CD1c-positive myeloid dendritic cell (primary cell): ENCODE measurements around the gene TMEM52.
A peak's percentile ranks its signal among the peaks of the same experiment; 100 is the strongest.
"Not testable (repeated sequence)": the region's sequence is repeated elsewhere in the genome, so short reads cannot be mapped to it uniquely, and the experiment has no call there.

ENCODE experiments used
- DNase-seq: peaks from one replicate; pipeline ENCODE4 v3.0.0-alpha.2; 2016; ENCODE audit errors: extremely low spot score

The TMEM52 gene

DNA sequence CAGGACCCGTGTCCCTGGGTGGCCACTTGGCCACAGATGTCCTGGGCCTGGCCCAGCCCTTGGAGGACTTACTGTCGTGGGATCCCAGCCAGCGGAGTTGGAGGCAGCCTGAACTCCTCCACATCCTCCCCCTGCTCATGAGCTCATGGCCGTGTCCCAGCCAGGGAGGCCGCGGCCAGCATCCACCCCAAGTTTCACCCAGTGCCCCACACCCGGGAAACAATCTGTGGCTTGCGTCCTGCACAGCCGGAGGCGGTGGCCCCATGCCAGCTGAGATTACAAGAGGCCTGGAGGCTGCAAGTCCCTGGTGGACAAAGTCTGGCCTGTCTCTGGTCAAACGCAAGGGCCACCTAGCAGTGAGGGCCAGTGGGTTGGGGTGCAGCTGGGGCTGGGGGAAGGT is 27.5 kb upstream of the TMEM52 start:
- no peak for DNase-seq

DNA sequence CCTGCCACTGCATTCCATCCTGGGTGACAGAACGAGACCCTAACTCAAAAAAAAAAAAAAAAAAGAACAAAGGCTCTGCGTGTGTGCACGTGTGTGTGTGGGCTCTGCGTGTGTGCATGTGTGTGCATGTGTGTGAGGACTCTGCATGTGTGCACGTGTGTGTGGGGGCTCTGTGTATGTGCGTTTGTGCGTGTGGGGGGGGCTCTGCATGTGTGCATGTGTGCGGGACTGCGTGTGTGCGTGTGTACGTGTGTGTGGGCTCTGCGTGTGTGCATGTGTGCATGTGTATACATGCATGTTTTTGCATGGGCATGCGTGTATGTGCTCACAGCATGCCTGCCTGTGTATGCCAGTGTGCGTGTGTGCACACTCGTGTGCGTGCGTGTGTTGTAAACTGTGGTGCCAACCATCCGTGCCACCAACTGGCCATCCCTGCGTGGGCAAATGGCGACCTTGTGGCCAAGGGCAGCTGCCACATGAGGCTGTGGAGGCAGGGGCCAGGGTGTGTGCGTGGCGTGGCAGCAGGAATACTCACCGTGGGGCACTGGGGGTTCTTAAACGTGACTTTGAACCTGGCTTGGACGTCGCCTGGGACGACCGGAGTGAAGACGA is 26.8 kb upstream of the TMEM52 start:
- no peak for DNase-seq

DNA sequence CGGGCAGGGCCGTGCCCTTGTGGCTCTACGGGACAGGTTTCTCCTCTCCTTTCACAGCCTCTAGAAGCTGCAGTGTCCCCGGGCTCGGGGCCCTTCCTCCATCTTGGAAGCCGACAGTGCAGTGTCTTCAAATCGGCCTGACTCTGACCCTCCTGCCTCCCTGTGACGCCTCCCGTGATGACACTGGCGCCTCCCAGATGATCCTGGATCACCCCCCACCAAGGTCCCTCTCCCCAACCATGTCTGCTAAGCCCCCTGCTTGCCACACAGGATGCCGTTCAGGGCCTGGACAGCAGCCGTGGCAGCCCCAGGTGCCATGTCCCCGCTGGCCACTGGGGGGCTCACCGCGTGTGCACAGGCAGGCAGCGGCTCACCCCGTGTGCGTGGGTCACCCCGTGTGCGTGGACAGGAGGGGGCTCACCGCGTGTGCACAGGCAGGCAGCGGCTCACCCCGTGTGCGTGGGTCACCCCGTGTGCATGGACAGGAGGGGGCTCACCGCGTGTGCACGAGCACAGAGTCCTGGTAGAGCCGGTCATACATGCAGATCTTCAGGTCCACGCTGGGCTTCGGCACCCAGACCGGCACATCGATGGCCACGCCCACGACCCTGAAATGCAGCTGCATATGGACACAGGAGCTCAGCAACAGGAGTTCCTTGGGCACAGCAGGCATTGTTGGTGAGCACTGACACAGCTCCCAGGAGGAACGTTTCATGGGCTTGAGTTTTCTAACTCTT is 24.9 kb upstream of the TMEM52 start:
- DNase-seq = peak; percentile 53

DNA sequence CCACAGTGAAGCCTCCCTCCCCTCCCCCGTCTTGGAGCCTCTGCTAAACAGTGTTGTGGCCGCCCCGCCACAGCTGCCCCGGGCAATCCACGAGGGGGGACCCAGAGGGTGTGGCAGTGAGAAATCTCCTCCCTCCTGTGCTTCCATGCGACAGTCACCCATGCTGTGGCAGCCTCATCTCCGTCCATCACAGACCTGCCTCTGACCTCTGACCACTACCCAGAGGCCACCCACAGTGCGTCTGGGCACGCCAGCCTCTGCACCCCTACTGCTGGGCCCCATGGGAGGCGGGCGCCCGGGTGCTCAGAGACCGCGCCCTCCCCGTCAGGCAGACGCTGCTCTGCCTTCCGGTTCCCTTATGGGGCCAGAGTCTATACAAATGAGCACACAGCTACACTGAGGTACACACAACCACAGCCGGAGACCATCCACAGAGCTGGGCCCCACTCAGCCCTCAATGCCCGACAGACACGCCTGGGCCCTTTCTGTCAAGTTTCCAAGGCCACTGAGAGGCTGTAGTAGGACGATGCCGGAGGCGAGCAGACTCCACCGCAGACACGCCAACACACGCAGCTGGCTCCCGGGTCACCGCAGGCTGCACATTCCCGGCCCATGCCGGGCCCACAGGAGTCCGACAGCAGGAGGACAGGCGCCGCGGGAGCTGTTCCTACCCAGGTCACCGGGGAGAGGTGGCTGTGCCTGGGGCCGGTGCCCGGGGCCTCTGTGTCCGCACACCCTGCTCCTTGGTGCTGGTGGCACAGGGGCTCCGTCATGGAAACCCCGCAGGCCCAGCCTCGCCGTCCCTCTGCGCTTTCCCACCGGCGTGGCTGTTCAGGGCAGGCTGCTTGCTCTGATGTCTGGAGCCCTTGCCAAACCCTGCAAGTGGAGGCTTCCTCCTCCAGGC is 23.9 kb upstream of the TMEM52 start:
- DNase-seq = no peak

DNA sequence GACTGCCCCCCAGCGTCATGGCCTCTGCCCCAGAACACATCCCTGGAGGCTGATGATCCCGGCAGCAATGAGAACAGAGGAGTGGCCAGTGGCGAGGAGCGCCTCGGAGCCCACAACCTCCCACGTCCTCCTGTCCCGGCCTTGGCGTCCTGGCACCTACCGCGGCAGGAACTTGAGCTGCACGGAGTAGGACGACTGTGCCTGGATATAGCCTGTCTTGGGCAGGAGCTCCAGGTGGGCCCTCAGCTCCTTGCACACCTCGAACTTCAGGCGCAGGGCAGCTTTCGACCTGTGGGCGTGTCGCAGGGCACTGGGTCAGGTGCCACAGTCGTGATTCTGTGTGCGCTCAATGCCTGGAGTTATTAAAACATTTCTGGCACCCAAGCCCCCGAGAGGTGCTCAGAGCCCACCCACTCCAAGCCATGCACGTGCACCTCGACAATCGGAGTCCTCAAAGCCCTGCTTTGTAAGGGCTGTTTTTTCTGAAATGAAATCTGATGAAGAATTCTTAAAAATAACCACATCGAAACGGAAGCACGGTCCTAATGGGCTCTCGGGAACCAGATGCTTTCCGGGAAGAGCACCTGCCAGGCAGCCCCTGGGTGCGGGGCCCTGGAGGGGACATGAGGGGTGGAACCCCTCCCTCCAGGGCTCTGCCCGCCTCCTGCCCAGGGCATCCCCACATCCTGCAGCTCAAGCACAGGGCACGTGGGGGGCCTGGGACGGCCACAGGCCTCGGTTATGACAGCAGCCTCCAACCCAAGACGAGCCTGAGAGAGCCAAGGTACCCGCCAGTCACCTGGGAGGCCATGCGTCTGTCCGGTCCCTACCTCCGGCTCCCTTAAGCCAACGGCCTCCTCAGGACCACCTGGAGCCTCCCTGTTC is 23.0 kb upstream of the TMEM52 start:
- no peak for DNase-seq

DNA sequence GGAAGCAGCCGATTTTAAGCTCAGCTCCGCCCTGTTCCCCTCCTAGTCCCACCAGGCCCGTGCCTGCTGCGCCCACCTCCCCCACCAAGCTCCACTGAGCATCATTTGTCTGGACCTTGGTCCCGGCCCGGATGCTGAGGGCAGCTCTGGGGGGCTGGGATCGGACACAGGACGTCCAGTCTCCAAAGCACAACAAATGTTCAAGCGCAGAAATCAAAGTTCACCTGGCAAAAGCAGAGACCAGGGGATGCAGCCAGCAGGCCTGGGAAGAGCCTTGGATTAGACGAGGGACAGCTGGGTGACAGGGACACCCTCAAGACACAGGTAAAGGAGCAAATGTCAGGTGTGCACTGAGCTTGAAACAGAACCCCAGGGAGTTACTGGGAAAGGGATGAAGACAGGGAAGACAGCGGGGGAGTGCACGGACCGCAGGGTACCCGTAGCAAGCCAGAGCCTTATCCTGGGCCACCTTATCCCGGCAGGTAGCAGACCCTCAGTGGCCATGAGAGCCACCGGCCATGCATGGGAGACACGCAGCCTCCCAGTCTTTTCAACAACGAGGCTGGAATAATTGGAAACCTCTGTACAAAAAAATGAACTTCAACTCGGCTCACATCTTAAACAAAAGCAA is 22.2 kb upstream of the TMEM52 start:
- DNase-seq = no peak

DNA sequence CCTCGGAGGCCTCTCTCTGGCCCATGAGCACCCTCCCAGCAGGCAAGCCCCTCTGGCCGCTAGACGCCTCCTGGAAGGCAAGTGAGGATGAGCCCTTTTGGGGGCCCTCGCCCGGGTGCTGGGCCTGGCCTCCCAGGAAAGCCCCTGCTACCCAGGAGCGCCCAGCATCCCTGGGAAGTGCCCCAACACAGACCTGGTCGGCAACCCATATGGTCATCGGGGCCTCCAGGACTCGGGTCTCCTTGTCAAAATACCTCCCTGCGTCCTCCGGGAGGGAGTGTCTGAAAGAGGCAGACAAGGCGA is 21.0 kb upstream of the TMEM52 start:
- no peak for DNase-seq

DNA sequence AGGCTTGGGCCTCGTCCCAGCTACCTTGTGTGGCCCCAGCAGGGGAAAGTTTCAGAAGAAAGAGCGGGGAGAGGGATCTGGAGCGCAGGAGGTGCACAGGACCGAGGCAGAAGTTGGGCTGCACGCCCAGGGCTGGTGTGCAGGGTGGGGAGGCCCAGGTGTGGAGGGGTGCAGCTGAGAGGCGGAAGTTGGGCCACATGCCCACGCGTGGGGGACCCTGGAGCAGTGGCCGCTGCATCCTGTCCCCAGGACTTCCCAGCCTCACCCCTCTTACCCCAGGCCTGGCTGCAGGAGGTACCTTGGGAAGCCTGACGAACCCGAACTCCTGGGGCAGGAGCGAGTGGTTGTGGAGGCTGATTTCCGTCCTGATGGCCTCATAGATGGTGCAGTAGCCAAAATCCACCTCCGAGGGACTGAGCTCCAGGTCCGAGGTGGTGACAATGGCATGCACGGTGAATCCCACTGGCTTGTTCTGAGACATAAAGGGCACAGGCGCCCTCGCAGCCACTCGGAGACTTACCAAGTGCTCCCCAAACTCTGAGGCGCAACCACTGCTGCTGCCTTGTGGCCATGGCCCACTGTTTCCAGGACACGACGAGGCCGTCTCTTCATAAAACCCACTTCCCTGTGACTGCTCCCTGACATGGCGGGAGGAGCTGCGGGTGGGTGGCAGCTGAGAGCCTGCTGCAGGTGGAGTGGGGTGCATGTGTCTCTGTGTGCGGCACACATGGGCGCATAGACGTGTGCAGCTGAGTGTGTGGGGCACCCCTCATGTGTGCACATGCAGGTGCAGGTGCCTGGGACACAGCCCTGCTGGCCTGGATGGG is 20.4 kb upstream of the TMEM52 start:
- no peak for DNase-seq

DNA sequence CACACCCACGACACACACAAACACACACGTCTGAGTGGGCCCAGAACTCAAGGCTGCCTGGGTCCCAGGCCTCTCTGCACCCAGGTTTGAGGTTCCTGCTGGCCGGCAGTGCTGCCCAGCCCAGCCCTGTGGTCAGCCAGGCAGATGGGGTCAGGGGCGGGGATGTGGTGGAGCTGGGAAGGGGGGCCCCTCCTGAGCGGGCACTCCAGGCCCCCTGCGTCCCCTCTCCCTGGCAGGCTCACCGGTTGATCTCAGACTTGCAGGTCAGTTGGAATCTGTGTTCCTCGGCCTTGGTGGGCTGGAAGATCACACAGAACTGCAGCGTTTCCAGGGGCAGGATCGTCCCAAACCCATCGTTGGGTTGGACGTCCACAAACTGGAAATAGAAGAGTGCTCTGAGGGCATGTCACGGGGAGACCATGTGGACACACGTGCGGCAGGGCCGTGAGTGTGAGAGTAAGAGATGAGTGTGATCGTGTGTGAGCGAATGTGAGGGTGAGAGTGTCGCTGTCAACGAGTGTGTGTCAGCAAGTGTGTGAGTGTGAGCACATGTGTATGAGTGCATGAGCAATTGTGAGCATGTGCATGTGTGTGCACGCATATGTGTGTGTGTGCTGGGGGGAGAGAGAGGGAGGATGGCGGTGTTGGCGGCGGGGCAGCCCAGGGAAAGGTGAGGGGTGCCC is 19.7 kb upstream of the TMEM52 start:
- no peak for DNase-seq

DNA sequence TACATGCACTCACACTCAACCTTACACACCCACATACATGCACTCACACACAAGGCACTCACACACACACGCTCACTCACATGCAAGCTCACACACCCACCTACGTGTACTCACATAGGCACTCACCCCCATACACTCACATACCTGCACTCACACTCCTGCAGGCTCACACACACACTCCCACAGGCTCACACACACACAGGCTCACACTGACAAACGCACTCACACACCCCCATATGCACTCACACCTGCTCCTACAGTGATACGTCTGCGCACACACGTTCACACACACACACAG is 19.1 kb upstream of the TMEM52 start:
- DNase-seq = no peak

DNA sequence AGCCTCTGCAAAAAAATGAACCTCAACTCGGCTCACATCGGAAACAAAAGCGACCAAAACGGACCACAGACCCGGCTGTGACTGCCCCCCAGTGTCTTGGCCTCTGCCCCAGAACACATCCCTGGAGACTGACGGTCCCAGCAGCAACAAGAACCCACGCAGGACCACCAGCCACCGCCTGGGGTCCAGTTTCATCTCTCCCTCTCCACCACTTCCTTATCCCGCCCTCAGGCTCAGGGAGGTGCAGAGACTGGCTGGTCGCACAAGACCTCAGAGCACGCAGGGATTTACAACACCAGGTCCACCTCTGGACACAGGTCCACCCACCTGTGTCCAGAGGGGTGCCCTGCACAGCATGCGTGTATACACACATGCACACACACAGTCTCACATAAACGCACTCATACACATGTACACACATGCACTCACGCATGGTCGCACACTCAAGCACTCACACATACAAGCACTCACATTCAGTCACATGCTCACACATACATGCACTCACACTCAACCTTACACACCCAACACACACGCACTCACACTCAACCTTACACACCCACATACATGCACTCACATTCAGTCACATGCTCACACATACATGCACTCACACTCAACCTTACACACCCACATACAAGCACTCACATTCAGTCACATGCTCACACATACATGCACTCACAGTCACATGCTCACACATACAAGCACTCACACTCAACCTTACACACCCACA is 18.6 kb upstream of the TMEM52 start:
- no peak for DNase-seq

DNA sequence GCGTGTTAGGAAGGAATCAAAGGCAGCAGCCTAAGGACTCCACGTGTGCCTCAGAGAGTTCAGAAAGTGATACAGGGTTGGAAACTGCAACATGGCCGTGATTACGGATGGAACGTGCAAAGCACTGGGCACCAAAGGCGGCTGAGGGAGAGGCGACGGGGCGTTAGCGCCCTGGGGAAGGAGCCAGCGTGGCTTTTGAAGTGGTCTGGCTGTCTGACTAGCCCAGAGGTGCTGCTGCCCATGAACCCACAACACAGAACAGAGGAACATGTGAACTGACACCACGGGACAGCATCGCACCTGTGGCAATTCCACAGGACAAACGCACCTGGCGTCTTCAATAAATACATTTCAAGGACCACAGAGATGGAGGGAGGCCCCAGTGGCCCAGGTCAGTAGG is 18.0 kb upstream of the TMEM52 start:
- DNase-seq = no peak

DNA sequence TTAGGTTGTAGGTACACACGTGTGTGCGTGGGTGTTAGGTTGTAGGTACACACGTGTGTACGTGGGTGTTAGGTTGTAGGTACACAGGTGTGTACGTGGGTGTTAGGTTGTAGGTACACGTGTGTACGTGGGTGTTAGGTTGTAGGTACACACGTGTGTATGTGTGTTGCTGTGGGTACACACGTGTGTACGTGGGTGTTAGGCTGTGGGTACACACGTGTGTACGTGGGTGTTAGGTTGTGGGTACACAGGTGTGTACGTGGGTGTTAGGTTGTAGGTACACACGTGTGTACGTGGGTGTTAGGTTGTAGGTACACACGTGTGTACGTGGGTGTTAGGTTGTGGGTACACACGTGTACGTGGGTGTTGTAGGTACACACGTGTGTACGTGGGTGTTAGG is 15.8 kb upstream of the TMEM52 start:
- not testable (repeated sequence) for DNase-seq

DNA sequence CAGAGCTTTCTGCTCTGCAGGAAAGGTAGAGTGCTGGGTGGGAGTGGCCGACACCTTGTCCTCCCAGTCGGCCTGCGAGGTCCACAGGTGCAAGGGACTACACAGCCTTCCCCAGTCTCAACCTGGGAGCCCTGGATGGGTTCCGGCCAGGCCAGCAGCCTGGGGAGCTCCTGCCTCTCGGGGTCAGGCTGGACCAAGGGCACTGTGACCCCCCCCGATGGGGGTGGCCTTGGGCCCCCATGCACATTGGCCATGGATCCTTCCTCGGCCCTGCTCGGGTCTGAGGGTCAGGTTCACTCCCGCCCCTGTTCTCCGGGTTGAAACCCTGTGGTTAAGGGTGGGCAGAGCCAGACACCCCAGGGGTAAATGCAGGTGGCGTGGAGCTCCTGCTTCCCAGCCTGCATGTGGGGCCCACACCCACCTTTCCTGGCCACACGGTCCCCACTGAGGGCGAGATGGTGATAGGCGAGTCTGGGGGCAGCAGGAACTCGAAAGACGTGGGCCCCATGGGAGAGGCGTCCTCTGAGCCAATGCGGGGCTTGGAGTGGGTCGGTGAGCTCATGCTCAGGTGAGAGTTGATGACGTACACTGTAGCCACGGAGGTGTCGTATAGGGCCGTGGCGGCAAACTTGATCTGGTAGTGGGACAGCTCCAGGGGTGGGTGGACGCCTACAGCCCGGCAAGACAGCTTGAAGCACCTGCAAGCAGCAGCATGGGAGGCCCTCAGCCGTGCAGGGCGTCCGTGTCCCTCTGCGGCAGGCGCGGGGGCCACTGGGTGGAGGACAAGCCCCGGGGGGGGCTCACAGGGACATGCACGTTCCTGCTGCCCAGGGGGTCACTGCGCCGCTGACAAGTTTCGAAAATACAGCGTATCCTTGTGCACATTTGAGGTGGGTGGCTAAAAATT is 10.8 kb upstream of the TMEM52 start:
- no peak for DNase-seq

DNA sequence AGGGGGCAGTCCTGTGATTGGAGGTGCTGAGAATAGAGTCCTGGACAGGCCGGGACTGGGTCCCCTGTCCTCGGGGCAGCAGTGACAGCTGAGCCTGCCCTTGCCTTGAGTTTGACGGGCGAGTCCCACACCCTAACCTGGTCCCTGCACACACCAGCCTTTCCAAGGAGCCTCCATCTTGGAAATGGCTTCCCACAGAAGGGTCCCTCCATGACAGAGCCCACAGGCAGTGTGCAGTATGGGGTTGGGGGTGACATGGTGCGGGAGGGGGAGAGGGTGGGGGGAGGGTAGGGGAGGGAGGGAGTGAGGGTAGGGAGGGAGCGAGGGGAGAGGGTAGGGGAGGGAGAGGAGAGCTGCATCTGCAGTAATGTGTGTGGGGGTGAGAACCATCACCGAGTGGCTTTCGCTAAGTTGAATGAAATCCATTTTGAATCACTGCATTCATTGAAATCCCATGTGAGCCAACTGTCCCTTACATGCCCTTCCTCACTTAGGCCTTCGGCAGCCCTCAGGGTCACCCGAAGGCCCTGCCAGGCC is 10.1 kb upstream of the TMEM52 start:
- no peak for DNase-seq

DNA sequence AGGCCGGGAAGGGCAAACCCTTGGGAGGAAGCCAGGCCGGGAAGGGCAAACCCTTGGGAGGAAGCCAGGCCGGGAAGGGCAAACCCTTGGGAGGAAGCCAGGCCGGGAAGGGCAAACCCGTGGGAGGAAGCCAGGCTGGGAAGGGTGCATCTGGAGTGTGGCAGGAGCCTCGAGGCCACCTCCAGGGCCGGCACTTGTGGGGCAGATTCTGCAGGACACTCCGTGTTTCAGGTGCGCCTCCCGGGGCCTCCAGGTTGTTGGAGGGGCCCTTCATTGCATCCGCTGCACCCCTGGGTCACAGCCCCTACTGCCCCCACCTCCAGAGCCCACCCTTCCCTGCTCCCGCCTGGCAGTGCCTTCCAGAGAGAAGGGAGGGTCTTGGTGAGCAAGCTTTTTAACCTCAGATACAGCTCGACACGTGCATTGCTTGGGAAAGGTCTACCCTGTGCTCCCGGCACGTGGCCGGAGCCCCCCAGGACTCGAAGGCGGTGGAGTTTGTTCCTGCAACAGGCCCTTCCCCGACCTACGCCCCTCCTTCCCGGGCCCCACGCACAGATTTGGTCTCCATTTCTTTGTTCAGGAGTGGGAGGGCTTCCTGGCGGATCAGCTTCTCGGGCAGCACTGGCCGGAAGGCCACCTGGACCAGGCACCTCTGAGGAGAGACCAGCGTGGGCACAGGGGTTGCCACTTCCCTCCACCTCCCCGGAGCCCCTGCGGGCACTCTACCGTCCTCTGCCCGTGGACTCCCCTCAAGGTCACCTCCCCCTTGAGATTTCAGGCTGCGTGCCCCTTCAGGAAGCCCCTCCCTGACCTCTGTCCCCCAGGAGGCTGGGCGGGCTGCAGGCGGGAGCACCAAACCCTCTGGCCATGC is 9.4 kb upstream of the TMEM52 start:
- DNase-seq = no peak

DNA sequence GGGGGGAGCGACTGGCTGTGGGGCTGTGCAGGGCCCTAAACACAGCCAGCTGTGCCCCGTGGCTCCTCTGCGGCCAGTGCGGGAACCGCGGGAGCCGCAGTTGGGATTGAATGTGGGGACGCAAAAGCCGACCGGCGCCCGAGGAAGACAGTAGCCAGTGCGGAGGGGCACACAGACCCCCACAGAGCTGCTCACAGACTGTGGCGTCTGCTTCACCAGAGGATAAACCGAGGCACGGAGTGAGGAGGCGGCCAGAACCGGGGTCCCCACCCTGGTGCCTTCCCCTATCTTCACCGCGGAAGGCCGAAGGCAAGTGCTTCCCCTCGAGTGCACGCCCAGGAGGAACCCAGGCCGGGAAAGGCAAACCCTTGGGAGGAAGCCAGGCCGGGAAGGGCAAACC is 8.7 kb upstream of the TMEM52 start:
- DNase-seq = no peak
